Ammon's horn (tissue), 1 donor: Measurements from ENCODE around the gene CTBP2.

Experiments used
- DNase-seq: peaks from one replicate; pipeline ENCODE4 v3.0.0-alpha.2; 2016; ENCODE audit warnings: low spot score

Gene CTBP2

DNA sequence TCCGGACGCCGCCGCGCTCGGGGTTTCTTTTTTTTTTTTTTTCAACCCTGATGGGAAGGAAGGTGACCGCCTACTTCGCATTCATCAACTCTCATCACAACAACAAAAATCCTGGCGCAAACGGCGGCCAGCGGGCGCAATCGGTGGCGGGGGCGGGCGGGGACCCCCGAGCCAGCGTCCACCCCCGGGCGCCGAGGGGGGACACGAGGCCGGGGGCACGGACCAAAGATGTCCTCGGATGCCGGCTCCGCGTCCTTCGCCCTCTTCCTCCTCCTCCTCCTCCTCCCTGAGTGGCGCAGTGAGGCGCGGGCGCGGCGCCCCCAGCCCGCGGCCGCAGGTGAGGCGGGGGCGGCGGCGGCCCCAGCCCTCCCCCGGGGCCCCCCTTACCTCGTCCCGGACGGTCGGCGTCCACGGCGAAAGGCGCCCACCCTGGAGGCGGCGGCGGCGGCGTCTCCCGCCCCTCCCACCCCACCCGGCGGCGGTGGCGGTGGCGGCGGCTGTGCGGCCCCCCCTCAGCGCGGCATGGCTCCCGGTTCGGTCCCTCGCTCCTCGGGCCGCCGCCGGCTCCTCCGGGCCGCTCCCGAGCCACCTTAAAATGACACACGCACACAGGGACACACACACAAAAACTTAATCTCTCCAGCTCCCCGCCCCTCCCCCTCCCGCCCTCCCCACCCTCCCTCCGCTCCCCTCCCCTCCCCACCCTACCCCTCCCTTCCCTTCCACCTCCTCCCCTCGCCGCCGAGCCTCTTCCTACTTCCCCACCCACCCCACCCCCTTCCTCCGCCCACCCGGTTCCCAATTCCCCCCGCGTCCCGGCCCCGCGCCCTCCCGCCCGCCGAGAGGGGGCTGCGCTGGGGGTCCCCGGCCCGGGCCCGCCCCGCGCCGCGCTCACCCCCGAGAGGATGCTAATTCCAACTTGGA, at the start of gene CTBP2:
CTBP2 (minus strand) TSS at position 632 of the 924 bp plus-strand sequence.
- DNase-seq, result no peak

DNA sequence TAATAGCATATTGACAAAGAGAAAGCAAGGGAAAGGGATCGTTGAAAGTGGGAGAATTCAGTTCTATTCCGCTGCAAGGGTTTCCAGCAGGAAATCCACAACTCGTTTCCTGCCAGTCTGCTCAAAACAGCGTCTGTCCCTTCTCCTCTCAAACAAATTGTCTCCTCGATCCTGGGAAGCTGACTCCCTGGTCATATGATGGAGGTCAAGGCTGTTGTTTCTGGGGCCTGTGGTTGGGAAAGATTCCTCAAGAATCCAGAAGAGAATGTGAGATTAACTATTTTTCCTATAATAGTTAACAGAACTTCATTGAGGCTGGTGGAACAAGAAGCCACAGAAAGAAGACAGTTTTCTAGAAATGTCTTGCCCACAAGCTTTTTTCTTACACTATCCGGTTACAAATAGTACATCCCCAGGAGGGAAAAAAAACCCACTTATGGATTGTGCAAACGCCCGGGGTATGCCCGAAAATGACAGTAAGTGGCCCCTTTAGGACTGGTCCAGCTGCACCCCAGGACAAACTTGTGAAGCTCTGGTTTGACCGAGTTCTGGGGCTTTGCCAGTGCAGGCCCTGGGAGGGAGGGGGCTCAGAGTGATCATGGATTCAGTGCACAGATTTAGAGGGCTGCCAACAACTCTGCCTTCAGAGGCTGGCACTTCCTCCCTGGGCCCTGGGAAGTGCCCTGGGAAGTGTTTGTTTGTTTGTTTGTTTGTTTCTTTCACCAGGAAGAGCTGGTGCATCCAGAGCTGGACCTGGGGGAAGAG, 49.4 kb upstream of the CTBP2 start:
- DNase-seq, result peak; percentile 56

DNA sequence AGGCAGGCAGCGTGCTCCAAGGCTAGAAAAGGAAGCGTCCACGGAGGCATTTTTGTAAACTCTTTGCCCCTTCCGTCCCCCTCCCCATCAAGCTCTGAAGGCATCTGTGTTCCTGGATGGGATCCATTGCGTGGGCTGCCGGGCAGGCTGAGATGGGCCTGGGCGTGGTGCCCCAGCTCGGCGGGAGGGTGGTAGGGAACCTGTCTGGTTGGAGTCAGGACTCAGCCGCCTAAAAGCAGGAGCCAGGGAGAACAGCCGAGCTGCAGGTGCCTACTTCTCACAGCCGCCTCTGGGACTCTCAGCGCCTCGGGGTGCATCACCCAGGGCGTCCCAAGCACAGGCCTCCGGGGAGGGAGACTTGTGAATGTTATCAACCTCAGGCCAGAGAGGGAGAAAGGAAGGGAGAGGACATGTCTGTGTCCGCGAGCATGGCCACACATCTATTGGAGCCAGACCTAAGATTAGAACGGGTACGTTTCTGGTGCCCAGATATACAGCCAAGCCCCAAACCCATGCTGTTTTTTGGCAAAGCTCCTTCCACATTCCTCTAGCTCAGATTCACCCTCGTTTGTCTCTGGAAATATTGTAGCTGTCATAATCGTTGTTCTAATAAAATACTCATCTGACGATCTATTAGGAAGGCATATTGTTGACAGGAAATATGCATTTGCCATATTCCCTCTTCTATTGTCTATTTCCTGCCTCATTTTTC, 48.6 kb upstream of the CTBP2 start:
- DNase-seq, result no peak

DNA sequence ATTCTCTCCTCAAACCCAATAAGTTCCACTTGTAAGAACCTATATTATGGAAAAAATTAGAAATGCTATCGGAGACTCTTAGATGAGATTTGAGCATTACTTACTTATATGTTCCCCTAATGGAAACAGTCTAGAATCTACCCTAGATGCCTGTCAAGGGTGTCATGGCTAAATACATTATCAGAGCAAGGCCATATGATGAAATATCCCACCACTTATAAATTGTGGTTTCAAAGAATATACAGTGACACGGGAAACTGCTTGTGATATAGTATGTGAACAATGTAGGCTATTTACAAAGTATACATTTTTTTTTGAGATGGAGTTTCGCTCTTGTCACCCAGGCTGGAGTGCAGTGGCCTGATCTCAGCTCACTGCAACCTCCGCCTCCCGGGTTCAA, 46.3 kb upstream of the CTBP2 start:
- no peak for DNase-seq

DNA sequence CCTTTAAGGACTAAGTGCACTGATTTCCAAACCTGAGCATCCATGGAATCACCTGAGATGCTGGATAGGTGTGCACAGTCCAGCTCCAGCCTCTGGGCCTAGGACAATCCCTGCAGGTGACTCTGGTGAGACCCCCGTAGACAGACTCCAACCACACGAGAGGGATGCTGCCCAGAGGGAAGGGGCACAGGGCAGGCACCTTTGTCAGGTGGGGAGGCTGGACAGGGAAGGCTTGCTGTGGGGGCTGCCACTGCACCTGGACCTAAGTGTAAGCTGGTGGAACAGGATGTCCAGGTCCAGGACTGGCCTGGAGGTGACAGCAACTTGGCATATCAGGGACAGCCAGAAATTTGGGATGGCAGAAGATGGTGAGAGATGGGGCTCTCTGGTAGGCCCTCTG, 45.1 kb upstream of the CTBP2 start:
- DNase-seq, result no peak

DNA sequence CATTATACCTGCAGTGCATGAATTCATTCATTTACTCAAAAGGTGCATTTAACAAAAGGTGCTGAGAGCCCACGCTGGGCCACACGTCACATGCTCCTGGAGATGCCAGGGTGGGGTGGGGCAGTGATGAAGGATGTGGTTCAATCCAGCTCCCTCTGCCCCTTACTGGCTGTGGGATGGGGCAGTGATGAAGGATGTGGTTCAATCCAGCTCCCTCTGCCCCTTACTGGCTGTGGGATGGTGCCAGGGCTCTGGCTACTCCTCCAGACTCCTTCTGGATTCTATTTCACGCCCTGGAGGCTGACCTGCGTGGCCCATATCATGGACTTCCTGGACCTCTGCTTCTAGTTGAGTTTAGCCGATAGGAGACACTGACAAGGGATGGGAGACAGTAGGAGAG, 44.0 kb upstream of the CTBP2 start:
- no peak for DNase-seq

DNA sequence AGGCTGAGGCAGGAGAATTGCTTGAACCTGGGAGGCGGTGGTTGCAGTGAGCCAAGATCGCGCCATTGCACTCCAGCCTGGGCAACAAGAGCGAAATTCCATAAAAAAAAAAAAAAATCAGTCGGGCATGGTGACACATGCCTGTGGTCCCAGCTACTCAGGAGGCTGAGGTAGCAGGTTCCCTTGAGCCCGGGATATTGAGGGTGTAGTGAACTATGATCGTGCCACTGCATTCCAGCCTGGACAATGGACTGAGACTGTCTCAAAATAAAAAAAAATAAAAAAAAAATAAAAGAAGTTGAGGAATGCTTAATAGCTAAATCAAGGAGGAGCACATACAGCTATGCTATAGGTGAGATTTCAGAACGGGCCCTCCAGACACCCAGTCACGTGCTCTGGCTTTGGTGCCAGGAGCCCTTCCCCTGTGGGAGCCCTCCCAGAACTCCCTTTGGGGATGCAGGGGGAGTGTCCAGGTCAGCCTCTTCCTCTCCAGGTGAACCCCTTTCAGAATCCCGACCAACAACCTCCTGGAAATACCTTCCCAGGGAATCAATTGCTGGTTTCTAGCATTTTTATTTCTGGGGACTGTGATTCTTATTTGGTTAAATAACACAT, 42.9 kb upstream of the CTBP2 start:
- DNase-seq, result no peak

DNA sequence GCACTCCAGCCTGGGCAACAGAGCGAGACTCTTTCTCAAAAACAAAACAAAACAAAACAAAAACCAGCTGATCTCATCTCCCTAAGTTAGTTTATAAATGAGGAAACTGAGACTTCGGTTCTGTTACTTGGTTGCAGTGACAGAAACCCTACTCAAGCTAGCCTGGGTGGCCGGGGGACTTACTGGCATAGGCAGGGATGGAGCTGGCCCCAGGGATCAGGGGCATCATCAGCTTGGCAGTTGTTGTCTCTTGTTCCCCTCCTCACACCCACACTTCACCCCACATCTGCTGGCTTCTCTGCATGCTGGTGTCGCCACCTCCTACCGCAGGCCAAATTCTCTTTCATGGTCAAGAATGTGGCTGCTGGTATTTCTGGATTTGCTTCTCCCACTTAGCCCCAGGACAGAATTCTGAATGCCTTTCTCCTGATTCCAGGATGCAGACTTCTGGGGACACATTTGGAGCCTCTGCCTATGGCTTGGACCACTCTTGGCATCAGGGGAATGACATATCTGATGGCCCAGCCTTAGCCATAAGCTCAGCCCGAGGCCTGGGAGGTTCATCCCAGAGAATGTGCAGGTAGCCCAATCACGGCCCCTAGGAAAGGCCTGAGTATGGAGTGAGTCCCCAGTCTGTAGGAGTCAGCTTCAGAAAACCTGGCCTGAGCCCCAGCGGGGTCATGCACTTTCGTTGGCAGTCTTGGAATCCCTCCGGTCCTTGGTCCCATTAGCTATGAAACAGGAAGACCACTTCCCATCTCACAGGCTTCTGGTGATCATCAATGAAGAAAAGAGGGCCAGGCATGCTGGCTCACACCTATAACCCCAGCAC, 41.6 kb upstream of the CTBP2 start:
- DNase-seq, result no peak

DNA sequence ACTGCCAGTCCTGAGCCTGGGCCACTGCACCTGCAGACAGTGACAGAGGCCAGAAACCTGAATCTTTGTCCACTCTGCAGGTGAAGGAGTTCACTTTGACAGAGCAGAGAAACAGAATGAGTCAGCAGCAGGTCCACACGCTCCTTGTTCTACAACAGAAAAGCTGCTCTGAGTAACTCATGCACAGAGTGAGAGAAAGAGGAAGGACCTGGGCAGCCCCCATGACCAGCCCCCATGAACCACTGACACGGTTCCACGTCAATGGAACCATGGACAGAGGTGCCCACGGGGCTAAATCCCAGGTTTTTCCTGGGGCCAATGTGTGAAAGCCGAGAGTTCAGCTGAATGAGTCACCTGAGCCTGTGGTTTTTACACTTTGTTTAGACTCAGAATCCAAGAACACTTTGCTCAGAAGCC, 40.8 kb upstream of the CTBP2 start:
- no peak for DNase-seq

DNA sequence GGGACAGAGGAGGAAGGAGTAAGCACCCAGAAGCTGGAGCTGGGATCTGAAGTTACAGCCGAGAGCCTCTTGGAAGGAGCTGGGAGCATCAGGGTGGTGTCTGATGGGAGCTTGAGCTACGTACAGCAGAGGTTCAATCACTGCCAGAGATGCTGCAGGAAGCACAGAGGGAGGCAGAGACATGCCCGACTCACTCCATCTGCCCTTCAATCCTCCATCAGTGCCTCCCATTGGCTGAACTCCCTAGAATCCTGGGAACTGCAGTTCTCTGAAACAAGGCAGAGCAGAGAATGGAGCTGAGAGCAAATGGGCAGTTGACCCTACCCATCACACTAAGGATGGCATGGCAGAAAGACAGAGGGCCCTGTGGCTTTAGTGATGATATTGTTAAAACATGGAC, 40.0 kb upstream of the CTBP2 start:
- DNase-seq, result no peak

DNA sequence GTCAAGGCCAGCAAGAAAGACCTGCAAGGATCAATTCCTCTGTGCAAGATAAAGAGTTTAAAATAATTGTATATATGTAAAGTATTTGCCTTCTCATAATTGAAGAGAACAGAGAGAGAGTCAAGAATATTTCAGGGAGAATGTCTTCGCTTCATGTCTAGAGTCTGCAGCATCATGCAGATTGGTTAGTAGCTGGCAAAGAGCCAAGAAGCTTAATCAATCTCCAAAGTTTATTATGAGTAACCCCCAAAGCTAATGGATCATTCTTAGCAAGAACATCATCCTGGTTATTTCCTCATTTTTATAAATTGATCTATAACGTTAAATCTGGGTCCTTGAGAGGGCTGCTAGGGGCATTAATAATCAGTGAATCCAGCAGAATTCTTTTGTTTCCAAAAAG, 38.9 kb upstream of the CTBP2 start:
- no peak for DNase-seq

DNA sequence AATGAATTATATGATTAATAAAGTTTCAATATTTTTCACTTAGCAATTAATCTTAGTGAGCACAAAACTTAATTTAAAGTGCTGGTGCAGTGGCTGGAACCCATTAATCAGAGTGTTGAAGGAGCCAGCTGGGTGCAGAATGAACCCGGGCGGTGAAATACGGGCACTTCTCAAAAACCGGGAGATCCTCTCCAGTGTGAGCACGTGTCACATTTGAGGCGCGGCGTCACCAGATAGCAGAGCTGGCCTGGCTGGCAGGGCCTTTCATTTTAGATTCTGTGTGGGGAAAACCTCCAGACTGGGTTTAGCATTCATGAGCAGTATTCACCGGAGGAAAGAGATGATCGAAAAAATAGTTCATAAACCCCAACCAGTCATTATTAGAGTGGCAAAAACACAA, 34.5 kb upstream of the CTBP2 start:
- no peak for DNase-seq

DNA sequence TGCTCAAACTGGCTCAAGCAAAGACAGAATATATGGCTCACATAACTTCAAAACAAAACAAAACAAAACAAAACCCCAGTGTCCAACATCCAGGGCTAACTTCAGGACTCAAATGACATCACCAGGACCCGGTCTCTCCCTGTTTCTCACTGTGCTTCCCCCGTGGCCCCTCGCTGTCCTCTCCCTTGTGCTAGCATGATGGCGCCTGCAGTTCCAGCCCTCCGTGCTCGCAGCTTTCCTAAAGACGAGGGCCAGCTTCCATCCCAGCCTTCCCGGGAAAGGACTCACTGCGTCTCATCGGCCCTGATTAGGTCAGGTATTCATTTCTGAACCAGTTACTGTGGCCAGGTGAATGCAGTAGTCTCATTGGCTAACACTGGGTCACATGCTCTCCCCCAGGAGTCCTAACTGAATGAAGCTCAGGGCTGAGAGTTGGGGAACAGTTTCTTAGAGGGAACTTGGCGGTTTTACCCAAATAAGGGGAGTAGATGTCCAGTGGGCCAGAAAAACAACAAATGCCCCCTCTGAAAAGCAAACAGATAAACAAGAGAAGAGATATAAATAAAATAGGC, 33.0 kb upstream of the CTBP2 start:
- no peak for DNase-seq

DNA sequence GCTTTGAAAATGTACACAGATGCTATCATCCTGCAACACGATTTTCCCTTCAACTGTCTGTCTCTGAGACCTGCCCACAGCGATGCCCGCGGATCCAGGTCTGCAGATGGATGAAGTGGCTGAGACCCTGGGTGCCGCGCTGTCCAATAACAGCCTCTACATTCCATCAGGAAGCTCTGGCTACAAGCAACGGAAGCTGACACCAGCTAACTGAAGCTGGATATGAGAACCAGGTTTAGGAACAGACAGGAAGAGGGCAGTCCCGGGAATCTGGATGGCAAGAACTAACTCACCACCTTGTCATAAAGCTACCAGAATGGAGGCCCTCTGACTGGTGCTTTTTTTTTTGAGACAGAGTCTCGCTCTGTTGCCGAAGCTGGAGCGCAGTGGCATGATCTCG, 32.3 kb upstream of the CTBP2 start:
- DNase-seq, result no peak

DNA sequence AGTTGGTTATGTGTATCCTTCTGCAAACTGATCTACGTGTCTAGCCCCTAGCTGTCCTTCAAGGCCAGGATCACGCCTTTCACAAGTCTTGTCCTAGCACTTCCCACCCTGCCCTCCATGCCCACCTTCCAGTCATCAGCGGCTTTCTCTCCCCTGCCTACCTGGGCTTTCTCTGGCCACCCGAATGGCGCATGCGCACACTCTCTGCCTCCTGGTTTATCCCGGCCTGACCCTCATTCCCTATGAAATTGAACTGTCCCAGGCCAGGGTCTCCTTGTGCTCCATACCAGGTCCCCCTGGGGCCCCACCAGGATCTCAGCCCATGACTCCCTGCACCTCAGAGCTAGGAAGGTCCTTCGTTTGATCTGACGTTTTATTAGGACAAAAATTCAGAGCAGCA, 31.6 kb upstream of the CTBP2 start:
- no peak for DNase-seq

DNA sequence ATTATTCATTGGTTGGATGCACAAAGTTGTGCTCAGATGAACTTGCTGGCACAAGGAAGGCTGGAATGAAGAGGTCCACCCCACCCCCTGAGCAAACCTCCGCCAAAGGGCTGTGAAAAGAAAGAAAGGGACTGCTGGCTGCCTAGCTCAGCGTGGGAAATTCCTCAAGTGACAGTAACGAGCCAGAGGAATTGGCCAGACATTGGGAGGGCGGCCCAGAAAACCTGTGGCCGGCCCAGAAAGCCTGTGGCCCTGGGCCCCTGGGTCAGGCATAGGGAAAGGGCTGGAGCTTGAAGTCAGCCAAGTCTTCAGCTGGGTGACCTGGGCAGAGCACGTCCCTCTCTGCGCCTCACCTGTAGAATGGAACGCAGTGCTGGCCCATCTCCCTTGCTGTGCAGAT, 30.6 kb upstream of the CTBP2 start:
- DNase-seq, result peak; percentile 57

DNA sequence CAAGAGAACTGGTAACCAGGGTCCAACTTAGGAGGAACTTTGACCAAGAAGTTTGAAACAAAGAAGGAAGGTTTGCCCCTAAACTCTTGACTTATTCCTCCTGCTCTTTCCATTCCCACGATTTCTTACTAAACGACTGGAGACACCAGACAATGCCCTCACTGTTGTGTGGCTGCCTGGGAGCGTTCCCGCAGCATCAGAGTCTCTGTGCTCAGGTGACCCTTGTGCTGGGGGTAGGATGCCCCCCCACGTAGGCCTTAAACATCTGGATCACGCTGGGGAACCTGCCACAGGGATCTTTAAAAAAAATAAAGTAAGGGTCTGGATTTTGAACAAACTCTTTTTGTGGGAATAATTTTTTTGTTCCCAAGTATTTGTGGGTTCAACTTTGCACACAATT, 30.1 kb upstream of the CTBP2 start:
- DNase-seq, result no peak

DNA sequence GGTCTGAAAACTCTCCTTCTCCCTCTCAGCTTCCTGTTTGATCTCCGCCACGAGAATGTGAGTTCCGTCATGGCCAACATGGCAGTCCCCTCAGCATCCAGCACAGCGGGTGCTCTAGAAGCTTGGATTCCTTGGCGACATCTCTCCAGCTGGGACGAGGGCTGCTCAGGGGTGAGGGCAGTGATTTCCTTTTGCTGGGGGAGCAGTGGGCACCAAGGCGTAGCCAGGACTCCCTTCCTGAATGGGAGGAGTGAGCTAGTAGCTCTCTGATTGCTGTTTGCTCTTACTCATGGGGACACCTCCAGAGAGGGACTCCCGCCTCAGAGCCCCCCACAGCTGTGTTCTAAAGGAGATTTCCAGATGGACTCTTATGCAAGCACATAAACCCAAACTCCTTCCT, 28.8 kb upstream of the CTBP2 start:
- DNase-seq, result no peak

DNA sequence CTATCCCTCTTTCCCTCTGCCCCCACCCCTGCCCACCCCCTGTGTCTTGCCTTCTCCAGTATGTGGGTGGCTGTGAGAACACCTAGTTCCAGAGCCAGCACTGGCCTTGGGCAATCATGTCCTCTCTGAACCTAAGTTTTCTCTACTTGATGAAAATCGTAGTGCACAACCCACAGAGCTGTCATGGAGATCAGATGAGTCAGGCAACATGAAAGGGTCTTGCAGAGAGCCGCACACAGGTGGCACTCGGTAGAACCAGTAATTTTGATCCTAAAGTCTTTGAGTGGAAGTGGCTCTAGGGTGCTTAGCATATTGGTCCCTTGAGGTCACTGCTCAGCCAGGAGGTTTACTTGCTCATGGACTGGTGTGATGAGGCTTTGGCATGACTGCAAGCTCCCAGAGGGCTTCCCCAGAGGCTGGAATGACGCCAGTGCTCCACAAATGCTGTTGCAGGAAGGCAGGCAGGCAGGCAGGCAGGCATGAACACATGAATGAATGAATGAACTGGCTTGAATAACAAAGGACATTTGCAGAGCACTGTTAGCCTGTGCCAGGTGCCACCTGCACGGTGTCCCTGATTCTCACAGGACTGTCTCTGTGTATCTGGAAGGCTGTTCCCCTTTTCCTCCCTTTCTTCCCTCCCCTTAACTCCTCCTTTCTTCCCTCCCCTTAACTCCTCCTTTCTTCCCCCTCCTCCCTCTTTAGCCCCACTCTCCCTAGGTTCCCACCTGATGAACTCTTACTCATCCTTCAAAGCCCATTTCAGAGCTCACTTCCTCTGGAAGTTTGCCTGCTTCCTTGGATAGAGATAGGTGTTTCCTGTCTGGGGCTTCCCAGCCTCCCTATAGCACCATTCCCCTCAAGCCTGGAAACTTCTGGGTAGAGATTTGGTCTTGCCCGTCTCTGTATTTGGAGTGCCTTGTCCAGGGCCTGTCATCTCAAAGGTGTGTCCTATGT, 27.2 kb upstream of the CTBP2 start:
- DNase-seq, result no peak
